ELR (cell line): ENCODE data around the gene SETD4.
"Not testable (repeated sequence)": the region's sequence is repeated elsewhere in the genome, so short reads cannot be mapped to it uniquely, and the experiment has no call there.

ENCODE experiments used
- DNase-seq: peaks from one replicate; pipeline ENCODE4 v3.0.0-alpha.2; 2015; ENCODE audit warnings: low read depth

Gene SETD4, protein sequence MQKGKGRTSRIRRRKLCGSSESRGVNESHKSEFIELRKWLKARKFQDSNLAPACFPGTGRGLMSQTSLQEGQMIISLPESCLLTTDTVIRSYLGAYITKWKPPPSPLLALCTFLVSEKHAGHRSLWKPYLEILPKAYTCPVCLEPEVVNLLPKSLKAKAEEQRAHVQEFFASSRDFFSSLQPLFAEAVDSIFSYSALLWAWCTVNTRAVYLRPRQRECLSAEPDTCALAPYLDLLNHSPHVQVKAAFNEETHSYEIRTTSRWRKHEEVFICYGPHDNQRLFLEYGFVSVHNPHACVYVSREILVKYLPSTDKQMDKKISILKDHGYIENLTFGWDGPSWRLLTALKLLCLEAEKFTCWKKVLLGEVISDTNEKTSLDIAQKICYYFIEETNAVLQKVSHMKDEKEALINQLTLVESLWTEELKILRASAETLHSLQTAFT

GRCh38 chr21:36060159-36060921, at the start of gene SETD4:
Gene SETD4 (minus strand): TSS chr21:36060526. CDS start chr21:36058888, 1,638 bp downstream.
- DNase-seq = peak; percentile 94

DNA sequence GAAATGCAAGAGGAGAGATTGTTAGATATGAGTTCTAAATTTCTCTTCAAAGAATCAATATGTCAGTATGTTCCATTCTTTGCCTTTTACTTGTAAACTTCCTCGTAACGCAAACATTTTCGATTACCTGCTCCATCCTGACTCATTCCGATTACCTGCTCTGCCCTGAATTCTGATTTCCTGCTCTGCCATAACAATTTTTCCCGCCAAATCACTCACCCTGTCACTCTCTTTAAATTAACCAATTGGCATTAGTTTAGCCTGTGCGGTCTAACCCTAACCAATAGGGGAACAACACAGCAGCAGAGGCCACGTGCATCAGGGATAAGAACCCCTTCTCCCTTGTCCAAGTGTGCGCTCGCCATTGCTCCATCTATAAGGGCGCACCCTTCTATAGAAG, 49.5 kb upstream of the SETD4 start:
- DNase-seq = no peak

DNA sequence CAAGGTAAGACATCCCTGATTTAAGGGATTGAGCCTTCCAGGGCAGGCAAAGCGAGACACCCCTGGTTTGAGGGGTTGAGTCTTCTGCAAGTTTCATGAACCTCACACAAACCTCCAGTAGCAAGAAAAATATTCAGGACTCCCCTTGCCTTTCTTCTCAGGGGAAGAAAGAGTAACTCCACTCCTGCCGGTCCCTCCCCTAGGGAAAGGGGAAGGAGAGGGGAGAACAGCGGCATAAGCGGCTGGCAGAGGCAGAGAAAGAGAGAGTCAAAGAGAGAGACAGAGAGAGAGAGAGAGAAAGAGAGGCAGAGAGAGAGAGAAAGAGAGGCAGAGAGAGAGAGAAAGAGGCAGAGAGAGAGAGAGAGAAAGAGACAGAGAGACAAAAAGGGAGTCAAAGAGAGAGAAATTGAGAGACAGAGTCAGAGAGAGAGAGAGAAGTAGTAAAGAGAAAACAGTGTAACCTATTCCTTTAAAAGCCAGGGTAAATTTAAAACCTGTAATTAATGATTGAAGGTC, 45.1 kb upstream of the SETD4 start:
- no peak for DNase-seq

DNA sequence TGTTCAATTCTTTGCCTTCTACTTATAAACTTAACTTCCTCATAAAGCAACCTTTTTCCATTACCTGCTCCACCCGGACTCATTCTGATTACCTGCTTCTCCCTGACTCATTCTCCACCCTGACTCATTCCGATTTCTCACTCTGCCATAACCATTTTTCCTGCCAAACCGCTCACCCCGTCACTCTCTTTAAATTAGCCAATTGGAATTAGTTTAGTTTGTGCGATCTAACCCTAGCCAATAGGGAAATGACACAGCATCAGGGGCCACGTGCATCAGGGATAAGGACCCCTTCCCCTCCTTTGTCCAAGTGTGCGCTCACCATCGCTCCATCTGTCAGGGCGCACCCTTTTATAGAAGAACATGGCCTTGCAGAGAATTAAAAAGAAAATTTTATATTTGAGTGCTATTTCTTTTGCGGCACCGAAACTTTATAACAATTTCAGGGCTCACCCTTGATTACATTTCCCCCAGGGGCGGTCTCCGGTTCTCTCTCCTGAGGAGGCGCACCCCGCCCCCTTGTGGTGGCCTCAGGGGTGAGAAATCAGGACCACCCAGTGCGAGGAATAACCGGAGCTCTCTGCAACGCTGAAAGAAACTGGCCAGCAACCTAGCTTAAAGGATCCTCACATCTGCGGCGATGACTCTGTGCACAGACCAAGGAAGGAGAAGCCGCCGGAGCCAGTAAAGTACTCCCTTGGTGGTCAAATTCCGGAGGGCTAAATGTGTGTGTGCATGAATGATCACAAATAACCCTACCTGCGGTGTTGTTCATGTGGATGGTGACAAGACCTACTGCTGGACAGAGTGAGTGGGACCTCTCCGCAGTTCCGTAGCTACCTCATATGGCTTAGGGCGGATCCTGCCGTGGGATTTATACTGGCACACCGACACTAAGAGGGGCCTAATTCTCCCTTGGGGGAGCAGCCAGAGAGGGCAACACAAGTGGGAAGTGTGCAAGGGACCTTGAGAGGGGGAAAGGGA, 44.3 kb upstream of the SETD4 start:
- DNase-seq = peak; percentile 28

DNA sequence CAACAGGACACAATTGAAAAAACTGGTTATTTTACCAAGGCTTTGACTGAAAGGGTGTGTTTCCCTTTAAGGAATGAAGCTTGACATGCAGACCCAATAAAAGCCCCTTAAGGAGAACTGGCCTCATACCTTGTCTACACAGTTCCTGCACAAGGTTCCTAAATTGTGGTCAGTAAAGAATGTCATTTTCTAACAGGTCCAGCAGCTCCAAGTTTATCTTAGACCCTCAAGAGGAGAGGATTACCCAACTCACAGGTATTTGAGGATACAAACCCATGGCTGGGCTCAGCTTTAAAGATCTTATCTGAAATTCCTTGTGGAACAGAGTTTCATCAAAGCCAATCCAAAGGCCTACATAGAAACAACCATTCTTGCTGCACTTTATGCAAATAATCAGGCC, 43.1 kb upstream of the SETD4 start:
- no peak for DNase-seq

GRCh38 chr21:36100971-36101641, 40.8 kb upstream of the SETD4 start:
- no peak for DNase-seq

GRCh38 chr21:36099695-36100211, 39.4 kb upstream of the SETD4 start:
- not testable (repeated sequence) for DNase-seq

GRCh38 chr21:36099000-36099399, 38.7 kb upstream of the SETD4 start:
- no peak for DNase-seq

GRCh38 chr21:36098182-36098532, 37.8 kb upstream of the SETD4 start:
- no peak for DNase-seq

DNA sequence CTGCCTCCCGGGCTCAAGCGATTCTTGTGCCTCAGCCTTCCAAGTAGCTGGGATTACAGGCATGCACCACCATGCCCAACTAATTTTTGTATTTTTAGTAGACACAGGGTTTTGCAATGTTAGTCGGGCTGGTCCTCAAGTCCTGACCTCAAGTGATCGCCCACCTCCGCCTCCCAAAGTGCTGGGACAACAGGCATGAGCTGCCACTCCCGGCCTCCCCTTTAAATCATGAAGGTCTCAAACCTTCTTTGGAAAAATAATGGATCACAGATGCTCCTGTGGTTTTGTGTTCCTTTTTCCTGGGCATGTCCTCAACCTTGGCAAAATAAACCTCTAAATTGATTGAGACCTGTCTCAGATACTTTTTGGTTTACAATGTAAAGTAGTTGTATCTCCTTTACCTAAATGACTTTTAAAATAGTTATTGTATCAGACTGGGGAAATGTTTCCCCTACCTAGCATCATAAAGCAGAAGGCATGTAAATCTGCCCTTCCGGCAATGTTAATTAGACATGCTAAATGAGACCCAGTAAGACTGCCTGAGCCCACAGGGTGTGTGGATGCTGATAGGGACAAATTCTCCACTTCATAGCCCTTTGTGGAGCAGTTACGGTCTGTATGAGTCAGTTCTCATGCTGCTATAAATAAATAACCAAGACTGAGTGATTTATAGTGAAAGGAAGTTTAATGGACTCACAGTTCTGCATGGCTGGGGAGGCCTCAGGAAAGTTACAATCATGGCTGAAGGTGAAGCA, 37.3 kb upstream of the SETD4 start:
- peak; percentile 36 for DNase-seq

- DNase-seq = no peak
Observed at GRCh38 chr21:36096398-36097290, 36.3 kb upstream of the SETD4 start.

- DNase-seq = no peak
Observed at GRCh38 chr21:36093512-36093911, 33.2 kb upstream of the SETD4 start.

DNA sequence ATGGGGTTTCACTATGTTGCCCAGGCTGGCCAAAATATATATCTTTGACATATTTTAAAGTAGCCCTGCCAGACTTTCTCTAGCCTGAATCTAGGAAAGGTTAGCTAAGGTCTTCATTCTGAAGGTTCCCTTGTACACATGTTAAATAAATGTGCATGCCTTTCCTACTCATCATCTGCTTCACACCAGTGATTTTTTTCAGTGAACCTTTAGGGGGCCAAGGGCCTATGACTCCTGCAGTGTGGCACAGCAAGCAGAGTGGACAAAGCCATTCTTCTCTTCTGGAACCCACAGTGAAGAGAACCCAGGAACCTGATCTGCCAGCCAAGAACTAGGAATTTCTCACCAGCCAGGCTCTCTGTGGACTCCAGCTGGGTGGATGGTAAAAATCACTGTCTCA, 32.4 kb upstream of the SETD4 start:
- peak; percentile 20 for DNase-seq

DNA sequence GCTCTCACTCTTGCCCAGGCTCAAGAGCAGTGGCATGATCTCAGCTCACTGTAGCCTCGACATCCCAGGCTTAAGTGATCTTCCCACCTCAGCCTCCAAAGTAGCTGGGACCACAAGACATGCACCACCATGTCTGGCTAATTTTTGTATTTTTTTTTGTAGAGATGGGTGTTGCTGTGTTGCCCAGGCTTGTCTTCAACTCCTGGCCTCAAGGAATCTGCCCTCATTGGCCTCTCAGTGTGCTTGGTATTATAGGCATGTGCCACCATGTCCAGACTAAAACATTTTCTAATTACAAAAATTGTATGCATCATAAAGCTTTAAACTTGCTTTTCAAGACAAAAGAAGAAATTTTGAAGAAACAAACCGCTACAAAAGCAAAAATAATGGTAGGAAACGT, 29.6 kb upstream of the SETD4 start:
- no peak for DNase-seq

- DNase-seq = peak; percentile 34
Observed at GRCh38 chr21:36087362-36088138, 27.2 kb upstream of the SETD4 start.

- DNase-seq = peak; percentile 51
Observed at GRCh38 chr21:36082237-36082664, 21.9 kb upstream of the SETD4 start.

GRCh38 chr21:36080386-36080785, 20.1 kb upstream of the SETD4 start:
- no peak for DNase-seq

GRCh38 chr21:36079671-36080070, 19.3 kb upstream of the SETD4 start:
- DNase-seq = no peak
